ENCODE measurements around the gene YPEL4.
"Not testable (repeated sequence)": the region's sequence is repeated elsewhere in the genome, so short reads cannot be mapped to it uniquely, and the experiment has no call there.

Gene YPEL4

DNA sequence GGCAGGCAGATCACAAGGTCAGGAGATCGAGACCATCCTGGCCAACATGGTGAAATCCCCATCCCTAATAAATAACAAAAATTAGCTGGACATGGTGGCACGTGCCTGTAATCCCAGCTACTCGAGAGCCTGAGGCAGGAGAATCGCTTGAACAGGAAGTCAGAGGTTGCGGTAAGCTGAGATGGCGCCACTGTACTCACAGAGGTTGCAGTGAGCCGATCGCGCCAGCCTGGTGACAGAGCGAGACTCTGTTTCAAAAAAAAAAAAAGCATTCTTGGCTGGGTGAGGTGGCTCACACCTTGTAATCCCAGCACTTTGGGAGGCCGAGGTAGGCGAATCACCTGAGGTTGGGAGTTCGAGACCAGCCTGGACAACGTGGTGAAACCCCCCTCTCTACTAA, 2.5 kb upstream of the YPEL4 start:
- DNase-seq (ENCODE audit: low read depth, low spot score); H3K27ac ChIP-seq: not testable (repeated sequence)

DNA sequence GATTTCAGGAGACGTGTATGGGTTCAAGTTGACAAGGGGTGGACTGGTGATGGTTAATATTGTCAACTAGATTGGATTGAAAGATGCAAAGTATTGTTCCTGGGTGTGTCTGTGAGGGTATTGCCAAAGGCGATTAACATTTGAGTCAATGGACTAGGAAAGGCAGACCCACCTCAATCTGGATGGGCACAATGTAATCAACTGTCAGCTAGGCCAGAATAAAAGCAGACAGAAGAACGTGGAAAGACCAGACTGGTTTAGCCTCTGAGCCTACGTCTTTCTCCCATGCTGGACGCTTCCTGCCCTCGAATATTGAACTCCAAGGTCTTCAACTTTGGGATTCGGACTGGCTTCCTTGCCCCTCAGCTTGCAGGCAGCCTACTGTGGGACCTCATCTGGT, 1.7 kb upstream of the YPEL4 start:
- peak overlapping the region; percentile 42 for H3K27ac ChIP-seq
- no peak for DNase-seq (ENCODE audit: low read depth, low spot score)

DNA sequence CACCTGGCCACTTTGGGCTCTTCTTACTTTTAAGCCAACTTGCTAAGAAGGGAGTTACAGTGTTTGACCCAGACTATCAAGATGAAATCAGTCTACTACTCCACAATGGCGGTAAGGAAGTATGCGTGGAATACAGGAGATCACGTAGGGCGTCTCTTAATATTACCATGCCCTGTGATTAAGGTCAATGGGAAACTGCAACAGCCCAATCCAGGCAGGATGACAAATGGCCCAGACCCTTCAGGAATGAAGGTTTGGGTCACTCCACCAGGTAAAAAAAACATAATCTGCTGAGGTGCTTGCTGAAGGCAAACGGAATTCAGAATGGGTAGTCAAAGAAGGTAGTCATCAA, 1.0 kb upstream of the YPEL4 start:
- H3K27ac ChIP-seq = peak overlapping the region; percentile 42
- DNase-seq (ENCODE audit: low read depth, low spot score) = no peak

GRCh38 chr11:57648801-57649735, 644 bp downstream of the YPEL4 start:
- H3K27ac ChIP-seq = no peak overlapping the region
- no peak for DNase-seq (ENCODE audit: low read depth, low spot score)

GRCh38 chr11:57647960-57648800, 1.5 kb downstream of the YPEL4 start:
- no peak for DNase-seq (ENCODE audit: low read depth, low spot score)
- no peak overlapping the region for H3K27ac ChIP-seq

DNA sequence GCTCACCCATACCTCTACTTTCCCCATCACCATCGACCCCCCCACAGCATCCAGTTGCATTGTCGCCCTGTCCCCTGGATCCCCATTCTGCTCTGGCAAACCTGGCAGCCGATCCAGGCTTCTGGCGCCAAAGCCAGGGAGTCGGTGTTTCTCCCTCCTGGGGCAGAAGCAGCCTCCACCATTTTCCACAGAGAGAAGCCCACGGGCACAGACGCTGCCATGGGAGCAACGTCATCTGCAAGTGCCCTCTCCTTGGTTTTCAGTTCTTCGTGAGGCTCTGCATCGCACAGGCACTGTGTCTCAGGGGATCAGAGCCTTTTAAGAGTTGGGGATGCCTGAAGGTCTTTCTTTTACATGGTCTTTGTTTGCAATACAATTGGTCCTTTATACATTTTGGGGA, 2.3 kb downstream of the YPEL4 start:
- DNase-seq (ENCODE audit: low read depth, low spot score) = no peak
- H3K27ac ChIP-seq = no peak overlapping the region

DNA sequence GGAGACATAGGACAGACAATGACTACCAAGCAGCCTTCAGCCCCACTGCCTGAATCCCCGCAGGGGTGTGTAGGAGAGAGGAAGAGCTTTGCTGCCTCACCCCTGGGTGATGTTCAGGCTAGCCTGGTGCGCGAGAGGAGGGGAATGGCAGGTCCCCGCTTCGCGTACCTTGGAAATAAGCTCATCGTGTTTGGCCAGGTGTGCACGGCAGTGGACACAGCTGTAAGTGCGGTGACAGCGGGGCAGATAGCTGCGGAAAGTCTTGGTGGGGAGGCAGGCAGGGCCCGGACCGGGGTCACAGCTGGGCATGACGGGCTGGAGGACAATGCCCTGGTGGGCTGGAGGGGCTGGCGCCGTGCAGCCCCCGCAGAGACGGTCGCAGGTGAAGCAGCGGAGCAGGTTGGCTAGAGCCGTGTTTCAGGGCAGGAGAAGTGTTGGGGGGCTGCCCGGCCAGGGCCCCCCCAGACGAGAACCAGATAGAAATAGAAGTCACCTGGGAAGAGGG, 2.9 kb downstream of the YPEL4 start:
- H3K27ac ChIP-seq = no peak overlapping the region
- DNase-seq (ENCODE audit: low read depth, low spot score) = no peak

DNA sequence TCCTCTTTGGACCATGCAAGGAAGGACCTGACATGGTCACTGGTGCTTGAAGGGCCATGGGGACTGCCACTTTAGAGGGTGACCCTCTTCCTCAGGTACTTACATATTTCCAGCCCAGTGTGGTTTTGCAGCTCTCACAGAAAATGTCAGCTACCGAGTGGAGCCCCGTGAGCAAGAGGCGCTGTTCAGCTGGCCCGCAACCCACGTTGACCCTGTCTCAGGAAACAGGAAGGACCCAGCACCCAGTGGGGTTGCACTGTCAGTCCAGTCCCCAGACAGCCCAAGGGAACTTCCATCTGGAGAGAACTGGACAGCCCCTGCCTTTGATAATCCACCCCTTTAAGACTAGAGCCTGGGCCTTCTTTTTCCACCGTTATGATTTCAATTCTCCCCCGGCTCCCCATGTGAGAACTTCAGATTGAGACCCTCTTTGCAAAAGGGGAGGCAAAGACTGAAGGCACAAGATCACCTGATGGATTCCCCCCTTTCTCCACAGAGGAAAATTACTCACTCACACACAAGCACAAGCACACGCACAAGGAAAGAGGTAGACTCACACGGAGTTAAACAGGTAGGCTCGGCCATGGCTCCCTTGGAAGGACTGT, 3.4 kb downstream of the YPEL4 start:
- H3K27ac ChIP-seq = no peak overlapping the region
- DNase-seq (ENCODE audit: low read depth, low spot score) = no peak

DNA sequence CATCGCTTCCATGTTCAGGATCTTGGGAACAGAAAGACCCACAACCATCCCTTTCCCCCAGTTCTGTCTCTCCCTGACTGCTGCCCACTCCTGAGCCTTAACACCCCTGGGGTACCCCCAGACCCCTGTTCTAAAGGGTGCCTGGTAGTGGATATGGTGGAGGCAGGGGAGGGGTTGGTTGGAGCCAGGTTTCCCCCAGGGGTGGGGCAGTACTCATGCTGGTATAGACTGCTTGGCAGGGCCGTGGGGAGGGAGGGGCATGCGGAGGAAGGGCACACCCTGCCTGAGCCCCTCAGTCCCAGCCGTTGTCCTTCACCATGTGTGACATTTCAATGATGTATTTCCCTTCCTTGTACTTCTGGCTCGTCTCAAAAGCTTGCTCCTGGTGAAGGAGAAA, 4.0 kb downstream of the YPEL4 start:
- H3K27ac ChIP-seq = no peak overlapping the region
- DNase-seq (ENCODE audit: low read depth, low spot score) = no peak

DNA sequence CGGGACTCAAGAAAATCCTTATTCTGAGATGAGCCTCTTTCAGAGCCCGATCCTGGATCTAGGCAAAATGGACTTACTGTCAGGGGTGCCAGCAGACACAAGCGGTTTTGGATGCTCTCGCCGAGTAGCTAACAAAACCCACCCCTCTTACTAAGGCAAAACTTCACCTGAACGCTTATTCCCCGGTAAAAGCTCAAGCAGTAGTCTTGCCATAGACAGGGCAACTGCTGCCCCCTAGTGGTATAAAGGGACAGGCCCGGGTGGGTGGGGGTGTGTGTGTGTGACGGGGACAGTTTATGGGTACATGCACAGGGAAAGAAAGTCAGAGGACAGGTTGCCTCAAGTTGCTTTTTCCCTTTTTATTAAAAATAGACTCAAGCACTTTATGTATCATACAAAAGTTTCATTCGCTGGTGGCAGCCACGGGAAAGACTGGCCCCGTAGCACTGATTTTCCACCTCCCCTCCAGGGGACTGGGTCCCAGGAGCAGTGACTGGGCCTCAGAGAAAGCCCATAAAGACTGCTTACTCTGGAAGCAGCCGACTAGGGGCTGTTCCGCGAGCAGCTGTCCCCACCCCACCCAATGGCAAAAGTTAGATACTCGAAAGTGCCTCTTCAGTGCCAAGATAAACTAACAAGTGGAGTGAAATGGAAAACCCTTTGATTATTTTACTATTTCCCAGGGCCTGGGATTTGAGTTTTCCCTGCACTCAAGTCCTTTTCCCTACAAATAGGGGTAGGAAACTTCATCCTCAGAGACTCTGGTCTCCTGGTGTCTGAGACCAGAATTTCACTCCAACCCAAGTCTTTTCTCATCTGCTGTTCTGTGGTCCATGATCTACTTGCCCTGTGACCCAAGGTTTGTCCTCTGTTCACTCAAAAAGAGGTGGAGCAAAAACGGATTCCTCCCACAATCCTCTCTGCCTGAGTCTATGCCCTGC, 4.7 kb downstream of the YPEL4 start:
- no peak for DNase-seq (ENCODE audit: low read depth, low spot score)
- H3K27ac ChIP-seq = no peak overlapping the region

DNA sequence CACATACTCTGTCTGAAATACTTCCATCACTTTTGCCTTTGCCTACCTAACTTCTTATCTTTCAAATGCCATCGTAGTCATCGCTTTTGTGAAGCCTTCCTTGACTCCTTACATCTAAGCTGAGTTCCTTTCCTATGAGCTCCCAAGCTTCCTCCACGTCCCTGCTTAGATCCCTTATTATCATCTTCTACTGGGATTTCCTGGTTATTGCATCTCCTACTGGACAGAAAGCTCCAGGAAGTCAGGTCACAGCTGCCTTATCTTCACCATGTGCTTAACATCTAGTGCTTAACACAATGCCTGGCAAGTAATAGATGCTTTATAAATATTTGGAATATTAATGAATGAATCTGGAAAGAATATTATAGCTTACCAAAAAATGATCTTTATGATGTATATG, 5.9 kb downstream of the YPEL4 start:
- no peak overlapping the region for H3K27ac ChIP-seq
- DNase-seq (ENCODE audit: low read depth, low spot score) = no peak

DNA sequence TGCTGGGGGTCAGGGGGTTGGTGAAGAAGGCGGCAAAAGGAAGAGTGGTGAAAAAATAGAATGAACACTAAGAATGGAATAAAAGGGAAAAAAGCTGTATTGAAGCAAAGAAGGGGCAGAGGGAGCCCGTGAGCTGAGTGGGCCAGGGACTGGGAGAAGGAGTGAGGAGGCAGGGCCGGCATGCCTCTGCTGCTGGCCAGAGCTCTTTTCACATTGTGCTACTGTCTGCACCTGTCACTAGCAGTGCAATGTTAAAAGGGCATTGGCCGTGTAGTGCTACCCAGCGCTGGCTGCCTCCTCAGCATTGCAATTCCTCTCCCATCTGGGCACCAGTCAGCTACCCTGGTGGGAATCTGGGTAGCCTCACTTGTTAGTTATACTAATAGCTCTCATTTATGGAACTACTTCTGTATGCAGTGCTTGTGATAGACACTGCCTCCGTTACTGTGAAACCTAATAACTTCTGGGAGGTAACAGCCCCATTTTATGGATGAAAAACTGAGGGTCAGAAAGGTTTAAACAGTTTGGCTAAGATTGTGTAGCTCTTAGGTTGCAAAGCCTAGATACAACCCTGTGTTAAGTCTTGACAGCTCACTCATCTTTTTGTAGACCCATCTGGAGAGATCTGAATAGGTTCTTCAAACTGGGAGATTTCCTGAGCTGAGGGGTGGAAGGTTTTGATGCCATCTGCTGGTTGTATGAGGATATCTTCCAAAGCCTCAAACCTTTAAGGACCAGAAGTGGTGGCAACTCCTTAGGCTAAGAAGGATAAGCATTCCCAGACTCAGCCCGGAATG, 8.5 kb downstream of the YPEL4 start:
- DNase-seq (ENCODE audit: low read depth, low spot score) = no peak
- H3K27ac ChIP-seq = no peak overlapping the region

- DNase-seq (ENCODE audit: low read depth, low spot score) = no peak
- peak overlapping the region; percentile 55 for H3K27ac ChIP-seq
Observed at GRCh38 chr11:57640068-57640800, 9.5 kb downstream of the YPEL4 start.

GRCh38 chr11:57639321-57640067, 10.2 kb downstream of the YPEL4 start:
- no peak for DNase-seq (ENCODE audit: low read depth, low spot score)
- peak overlapping the region; percentile 55 for H3K27ac ChIP-seq

DNA sequence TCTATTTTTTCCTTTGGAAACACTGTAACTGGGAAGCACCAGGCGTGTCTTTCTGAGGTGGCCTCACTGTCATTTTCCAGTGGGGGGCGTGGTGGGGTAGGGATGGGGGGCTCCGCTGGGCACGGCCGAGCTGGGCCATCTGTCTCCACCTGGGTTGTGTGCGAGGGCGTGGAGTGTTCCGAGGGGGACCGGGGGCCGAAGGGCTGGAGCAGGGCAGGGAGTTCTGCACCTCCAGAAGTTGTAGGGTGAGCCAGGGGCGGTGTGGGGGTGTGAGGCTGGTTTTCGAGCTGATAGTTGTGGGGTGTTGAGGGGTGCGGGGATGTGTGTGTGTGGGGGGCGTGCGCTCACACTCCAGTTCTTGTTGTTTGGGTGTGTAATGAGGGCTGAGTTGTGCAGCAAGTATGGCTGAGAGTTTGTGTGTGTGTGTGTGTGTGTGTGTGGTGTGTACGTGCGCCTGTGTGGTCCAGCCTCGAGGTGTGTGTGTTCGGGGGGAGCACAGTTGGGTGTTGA, 10.8 kb downstream of the YPEL4 start:
- no peak for DNase-seq (ENCODE audit: low read depth, low spot score)
- H3K27ac ChIP-seq = peak overlapping the region; percentile 55

DNA sequence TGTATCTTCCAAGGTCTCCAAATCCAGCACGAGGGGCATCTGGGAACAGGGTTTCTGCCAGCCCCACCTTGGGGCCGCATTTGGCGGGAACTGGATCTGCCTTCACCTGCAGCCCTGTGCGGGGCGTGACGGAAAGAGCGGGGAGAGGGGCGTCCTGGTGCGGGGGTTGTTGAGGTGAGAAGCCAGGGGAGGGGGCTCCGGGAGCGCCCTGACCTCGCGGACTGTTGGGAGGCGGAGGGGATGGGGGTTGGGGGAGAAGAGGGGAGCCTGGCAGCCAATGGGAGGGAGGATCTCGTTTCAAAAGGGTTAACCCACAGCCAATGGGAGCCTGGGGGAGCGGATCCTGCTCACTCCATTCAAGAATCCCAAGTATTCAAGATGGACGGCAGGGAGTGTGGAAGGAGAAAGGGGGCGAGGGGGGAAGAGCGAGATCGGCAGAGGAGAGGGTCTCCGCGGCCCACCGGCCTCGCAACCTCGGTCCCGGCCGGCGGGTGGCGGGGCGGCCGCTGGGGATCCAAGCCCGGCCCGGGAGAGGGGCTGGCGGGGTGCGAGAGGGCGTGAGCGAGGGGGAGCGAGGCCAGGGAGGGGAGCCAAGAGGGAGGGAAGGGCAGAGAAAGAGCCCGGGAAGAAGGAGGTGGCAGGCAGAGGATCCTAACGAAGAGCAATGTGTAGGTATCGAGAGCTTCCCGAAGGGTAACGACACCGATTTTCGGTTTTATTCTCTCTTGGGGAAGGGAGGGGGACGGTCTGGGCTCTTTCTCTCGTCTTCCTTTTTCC, 11.5 kb downstream of the YPEL4 start:
- peak overlapping the region; percentile 55 for H3K27ac ChIP-seq
- no peak for DNase-seq (ENCODE audit: low read depth, low spot score)

DNA sequence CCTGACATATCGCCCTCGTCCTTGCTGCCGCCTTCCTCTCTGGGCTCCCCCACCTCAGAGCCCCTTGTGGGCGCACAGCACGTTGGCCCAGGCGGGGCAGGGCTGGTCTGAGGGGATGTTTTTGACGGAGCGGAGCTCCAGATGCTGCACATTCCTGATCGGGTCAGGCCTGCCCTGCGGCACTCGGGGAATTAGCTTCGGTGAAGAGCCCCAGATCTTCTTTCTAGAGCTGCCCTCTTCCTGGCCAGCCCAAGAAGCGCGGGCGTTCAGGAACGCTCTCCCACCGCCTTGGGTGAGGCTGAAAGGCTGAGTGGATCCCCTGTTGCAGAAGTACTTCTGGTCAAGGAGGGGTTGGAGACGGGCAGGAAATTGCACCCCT, 12.1 kb downstream of the YPEL4 start:
- H3K27ac ChIP-seq = peak overlapping the region; percentile 55
- DNase-seq (ENCODE audit: low read depth, low spot score) = no peak
